AML-193 (cell line): ENCODE data around the gene PCBP1.
"Not testable (repeated sequence)": the region's sequence is repeated elsewhere in the genome, so short reads cannot be mapped to it uniquely, and the experiment has no call there.

Experiments used
- DNase-seq, 2 experiments: peaks; one replicate each; lab custom pipeline; 2025; lab: John Stamatoyannopoulos, UW

PCBP1 gene

GRCh38 chr2:70081221-70081620, 6.1 kb upstream of the PCBP1 start:
- DNase-seq = no peak

DNA sequence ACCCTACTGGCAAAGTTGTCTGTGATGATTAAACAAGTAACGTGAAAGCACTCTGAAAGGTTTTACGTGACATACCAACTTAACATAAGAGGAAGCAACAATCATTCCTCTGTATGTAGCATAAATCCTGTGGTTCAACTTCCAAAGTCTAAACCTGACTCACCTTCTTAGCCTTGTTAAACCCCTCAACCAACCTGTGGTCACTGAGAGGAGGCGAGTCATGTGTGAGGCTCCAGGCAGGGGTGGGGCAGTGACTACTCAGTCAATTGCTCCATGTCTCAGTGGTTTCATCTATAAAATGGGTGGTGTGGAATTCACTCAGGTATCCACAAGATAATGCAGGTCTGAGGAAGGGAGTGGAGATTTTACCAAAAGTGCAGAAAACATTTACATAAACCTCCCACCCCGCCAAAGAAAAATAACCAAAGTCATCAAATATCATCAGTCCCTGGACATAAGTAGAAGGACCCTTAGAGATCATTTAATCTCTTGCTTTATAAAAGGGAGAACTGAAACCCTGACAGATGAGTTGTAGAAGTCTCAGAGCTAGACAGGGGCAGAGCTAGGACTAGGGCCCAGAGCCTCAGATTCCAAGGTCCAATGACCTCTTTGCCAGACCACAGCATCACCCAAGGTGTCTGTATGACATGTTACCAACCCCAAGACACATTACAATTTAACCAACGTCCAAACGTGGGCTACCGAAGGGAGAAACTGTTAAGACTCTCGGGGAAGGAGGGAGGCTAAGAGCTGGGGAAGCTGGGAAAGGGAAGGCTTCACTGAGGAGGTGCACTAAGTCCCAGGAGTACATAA, 3.7 kb upstream of the PCBP1 start:
- no peak for DNase-seq

DNA sequence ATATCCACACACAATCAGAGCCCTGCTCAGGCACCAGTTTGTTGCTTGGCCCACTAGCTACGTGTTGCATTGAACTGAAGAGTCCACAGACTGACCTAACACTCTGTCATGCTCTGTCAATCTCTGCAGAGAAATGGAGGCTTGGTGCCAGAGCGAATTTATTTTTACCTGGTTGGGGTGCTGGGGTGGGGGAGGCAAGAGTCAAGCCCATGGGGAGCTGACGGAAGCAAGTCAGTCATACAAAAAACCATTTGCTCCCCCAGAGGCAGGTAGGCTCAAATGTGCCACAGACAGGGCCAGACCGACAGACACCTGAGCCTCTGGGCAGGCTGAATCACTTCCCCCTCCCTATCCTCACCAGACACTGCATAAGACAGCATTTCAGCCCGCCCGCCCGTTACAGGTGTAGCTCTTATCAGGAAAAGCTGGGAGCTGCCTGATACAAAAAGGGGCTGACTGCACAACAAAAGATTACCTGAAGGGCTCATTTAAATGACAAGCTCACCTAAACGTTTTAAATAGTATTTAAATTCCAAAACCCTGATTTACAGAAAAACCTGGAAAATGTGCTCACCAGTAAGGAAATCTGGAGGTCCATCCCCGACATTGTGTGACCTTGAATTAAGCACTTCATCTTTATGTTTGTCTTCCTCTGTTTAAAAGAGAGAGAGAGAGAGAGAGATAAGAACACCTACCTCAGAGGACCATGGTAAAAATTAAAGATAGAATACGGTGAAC, 2.1 kb upstream of the PCBP1 start:
- no peak for DNase-seq

DNA sequence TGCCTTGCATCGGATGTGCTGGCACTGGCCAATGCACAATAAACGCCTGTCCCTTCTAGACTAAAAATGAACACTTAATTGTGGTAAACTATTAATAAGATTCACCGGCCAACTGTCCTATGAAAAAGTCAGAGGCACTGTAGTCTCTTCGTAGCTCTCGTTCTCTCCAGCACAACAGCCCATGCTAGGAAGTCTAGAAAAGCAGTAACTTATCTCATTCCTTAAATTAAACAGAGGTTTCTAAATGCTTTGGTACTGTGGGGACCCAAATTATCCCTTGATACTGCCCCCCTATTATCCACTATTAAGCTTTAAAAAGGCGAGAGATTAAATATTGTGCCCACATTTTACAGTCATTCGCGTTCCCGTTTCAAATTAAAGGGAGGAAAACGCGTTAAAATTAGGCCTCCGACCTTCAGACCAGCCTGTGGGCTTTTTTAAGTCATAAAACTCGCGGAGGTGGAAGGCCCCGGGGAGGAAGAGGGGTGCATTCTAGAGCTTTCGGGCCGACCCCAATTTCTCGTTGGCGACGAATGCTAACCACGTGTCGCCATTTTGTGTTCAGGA, 1.5 kb upstream of the PCBP1 start:
- DNase-seq = no peak

- peak; percentile 85 to 86 for DNase-seq
Observed at GRCh38 chr2:70086278-70086837, 919 bp upstream of the PCBP1 start.

DNA sequence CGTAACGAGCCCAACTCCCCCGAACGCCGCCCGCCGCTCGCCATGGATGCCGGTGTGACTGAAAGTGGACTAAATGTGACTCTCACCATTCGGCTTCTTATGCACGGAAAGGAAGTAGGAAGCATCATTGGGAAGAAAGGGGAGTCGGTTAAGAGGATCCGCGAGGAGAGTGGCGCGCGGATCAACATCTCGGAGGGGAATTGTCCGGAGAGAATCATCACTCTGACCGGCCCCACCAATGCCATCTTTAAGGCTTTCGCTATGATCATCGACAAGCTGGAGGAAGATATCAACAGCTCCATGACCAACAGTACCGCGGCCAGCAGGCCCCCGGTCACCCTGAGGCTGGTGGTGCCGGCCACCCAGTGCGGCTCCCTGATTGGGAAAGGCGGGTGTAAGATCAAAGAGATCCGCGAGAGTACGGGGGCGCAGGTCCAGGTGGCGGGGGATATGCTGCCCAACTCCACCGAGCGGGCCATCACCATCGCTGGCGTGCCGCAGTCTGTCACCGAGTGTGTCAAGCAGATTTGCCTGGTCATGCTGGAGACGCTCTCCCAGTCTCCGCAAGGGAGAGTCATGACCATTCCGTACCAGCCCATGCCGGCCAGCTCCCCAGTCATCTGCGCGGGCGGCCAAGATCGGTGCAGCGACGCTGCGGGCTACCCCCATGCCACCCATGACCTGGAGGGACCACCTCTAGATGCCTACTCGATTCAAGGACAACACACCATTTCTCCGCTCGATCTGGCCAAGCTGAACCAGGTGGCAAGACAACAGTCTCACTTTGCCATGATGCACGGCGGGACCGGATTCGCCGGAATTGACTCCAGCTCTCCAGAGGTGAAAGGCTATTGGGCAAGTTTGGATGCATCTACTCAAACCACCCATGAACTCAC, 673 bp downstream of the PCBP1 start:
- DNase-seq = peak in 1 of 2 experiments; percentile 31

DNA sequence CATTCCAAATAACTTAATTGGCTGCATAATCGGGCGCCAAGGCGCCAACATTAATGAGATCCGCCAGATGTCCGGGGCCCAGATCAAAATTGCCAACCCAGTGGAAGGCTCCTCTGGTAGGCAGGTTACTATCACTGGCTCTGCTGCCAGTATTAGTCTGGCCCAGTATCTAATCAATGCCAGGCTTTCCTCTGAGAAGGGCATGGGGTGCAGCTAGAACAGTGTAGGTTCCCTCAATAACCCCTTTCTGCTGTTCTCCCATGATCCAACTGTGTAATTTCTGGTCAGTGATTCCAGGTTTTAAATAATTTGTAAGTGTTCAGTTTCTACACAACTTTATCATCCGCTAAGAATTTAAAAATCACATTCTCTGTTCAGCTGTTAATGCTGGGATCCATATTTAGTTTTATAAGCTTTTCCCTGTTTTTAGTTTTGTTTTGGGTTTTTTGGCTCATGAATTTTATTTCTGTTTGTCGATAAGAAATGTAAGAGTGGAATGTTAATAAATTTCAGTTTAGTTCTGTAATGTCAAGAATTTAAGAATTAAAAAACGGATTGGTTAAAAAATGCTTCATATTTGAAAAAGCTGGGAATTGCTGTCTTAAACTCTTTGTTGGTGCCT, 1.4 kb downstream of the PCBP1 start:
- no peak for DNase-seq

DNA sequence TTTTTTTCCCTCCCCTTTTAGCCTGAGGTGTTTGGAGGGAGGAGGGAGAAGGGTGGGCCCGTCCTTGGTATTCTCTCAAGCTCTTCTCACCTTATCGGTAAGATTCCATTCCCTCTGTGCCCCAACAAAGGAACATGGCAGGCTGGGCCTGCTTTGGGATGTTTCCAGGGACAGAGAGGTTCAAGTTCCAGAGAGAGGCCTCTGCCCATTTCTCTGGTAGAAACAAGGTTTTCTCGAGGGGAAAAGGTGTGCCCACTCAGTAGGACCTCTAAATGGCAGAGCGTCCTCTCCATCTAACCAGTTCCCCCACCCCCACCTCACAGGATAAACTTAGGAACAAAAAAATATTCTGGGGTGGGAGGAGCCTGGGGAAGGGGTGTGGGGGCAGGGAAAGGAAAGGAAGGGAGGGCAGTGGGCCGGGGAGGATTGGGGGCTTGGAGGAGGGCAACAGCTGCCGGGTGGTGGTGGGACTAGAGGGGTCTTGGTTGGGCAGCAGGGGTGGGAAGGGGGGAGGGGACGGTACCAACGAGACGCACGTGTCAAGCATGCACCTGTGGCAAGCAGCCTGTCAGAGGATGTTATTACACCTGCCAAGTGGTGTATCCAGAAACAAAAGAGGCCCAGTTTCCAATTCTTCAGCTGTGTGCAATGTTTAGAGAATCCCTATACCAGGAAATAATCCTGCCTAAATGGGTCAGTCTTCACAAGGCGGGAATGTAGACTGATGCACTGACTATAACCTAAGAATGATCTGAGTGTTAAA, 2.1 kb downstream of the PCBP1 start:
- no peak for DNase-seq

DNA sequence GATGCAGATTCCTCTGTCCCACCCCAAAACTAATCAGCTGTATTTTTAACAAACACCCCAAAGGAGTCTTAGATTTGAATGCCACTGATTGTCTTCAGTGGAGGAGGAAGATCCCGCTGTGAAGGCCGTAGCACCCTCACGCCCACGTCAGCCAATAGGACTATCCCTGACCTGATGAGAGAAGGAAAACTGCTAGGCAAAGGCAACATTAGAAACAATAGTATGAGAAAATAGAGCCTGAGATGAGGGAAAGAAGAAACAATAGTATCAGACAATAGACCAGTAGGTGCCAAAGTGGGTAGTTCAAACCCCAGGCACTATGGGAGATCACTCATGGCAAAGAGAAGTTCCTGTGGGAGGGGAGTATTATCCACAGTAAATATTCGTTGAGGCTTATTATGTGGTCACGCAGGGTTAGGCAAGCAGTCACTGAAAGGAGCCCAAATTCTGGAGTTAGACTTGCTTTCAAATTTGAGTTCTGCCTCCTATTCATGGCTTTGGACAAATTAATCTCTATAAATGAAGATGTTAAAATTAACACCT, 2.8 kb downstream of the PCBP1 start:
- DNase-seq = no peak

- no peak for DNase-seq
Observed at GRCh38 chr2:70090706-70091334, 3.5 kb downstream of the PCBP1 start.

- no peak for DNase-seq
Observed at GRCh38 chr2:70091364-70091763, 4.1 kb downstream of the PCBP1 start.

- no peak for DNase-seq
Observed at GRCh38 chr2:70091816-70092215, 4.5 kb downstream of the PCBP1 start.

DNA sequence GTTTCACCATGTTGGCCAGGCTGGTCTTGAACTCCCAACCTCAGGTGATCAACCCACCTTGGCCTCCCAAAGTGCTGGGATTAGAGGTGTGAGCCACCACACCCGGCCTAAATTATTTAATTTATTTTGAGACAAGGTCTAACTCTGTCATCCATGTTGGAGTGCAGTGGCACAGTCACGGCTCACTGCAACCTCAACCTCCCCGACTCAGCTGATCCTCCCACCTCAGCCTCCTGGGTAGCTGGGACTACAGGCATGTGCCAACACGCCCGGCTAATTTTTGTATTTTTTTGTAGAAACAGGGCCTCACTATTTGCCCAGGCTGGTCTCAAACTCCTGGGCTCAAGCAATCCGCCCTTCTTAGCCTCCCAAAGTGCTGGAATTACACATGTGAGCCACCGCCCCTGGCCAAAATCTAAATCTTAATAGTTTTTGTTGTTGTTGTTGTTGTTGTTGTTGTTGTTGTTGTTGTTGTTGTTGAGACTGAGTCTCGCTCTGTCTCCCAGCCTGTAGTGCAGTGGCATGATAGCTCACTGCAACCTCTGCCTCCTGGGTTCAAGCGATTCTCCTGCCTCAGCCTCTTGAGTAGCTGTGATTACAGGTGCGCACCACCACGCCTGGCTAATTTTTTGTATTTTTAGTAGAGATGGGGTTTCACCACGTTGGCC, 5.4 kb downstream of the PCBP1 start:
- not testable (repeated sequence) for DNase-seq

GRCh38 chr2:70094171-70094977, 7.1 kb downstream of the PCBP1 start:
- peak in 1 of 2 experiments; percentile 11 for DNase-seq

DNA sequence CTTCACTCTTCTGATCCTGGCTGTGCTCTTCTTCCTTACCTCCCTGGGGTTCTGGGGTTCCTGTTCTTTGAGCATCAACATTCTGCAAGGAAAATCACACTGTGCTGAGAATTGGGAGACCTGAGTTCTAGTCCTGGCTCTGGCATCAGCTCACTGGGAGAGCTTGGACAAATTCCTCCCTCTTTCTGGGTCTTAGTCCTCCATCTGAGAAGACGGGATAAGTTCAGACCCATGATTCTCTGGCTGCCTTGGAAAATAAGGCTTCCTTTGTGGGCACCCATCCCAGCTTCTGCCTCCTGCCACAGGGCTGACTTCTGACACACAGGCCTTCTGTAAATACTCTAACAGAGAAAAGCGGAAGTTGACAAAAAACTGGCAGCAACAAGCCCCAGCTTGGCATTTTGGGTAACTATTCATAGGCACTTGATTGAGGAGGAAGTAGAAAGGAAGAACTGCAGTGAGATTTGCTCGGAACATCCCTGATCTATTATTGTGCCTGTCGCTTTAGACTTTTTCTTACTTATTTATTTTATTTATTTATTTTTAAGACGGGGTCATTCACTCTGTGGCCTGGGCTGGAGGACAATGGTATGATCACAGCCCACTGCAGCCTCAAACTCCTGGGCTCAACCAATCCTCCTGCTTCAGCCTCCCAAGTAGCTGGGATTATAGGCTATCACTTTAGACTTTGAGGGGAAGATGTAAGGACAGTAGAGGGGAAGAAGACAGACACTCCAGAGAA, 7.9 kb downstream of the PCBP1 start:
- peak; percentile 95 to 96 for DNase-seq

DNA sequence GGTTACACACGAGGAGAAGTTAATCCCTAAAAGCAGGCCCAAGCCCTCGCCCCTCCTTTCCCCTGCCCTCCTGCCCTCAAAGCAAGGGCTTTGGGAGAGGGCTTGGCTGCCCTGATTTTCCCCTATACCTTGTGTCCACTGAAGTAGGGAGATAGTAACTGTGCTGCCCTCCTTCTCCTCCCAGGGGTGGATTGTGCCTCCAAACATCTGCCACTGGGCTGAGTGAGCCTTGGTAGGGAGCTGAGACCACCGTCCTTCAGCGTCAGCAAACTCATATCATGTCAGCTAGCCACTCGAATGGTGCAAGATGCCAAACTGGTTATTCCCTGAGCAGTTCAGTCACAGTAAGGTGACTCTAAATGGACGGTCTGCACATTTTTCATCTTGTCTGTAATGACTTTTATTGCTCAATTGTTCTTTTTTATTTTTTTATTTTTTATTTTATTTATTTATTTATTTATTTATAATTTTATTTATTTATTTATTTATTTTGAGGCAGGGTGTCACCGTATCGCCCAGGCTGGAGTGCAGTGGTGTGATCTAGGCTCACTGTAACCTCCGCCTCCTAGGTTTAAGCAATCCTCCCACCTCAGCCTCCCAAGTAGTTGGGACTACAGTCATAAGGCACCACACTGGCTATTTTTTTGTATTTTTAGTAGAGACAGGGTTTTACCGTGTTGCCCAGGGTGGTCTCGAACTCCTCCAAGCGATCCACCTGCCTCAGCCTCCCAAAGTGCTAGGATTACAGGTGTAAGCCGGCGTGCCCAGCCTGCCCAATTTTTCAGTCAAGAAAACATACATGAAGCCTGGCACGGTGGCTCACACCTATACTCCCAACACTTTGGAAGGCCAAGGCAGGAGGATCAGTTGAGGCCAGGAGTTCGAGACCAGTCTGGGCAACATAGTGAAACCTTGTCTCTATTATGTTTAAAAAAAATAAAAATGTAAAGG, 8.7 kb downstream of the PCBP1 start:
- no peak for DNase-seq
